Mucosa of descending colon (tissue), 3 donors: ENCODE results near the gene KCTD11. TPM values are rescaled to one million over a fixed set of nuclear protein-coding genes. Genes with fewer than 3 reads are reported as not detected.

Experiments
- ATAC-seq: fragments of 200-7000 bp; cut with Tn5 transposase; one replicate; pipeline ENCODE4 v1.9.1; 2020; ENCODE audit warnings: mild to moderate bottlenecking, moderate library complexity
- DNase-seq, 3 donors: peaks; one replicate each; pipeline ENCODE4 v3.0.0-alpha.2; 2020
- H3K36me3 ChIP-seq: fragments of 200-600 bp; one replicate; pipeline ENCODE4 v1.8.0; 2021; ENCODE audit warnings: low read depth, mild to moderate bottlenecking
- H3K4me1 ChIP-seq: fragments of 200-600 bp; one replicate; pipeline ENCODE4 v1.8.0; 2021; ENCODE audit warnings: low read depth, mild to moderate bottlenecking
- H3K4me3 ChIP-seq: fragments of 200-600 bp; one replicate; pipeline ENCODE4 v1.8.0; 2021; ENCODE audit warnings: mild to moderate bottlenecking
- H3K9me3 ChIP-seq: fragments of 200-600 bp; one replicate; pipeline ENCODE4 v1.8.0; 2021; ENCODE audit warnings: mild to moderate bottlenecking
- intact Hi-C, 2 donors: fragments of 100-400 bp; cut with DNase I in 1 of 2; cut with micrococcal nuclease in 1 of 2; formaldehyde crosslinking; loops; one replicate each; pipeline versions ENCODE4 v1.11.0 to v1.11.1; 2022; cut with DNase I, micrococcal nuclease
- total RNA-seq, 3 donors: library from RNA; stranded (reverse); fragmentation: NEBNext Ultra II Directional in 2 of 3; extraction: Animal tissue kit (Norgen Biotek cat#: 25700) in 2 of 3; gene quantifications; one replicate each; pipeline versions ENCODE4 v1.2.1 to v1.2.4, GENCODE V29; 2021 to 2023
- TF ChIP-seq, protein P1 (sequence below): fragments of 200-600 bp; IDR thresholded peaks from one replicate; pipeline ENCODE4 v1.8.0; 2022; ENCODE audit warnings: antibody characterized with exemption, mild to moderate bottlenecking
- donor health status: DM: no; HTN: no; CAD: no; lungs with moderate emphysema.
- donor health status: DM: no; HTN: no; CAD: no.
- donor health status: DM: no; HTN: yes; CAD: no.

The KCTD11 gene
- total RNA-seq, 3 donors from 2014 or later = 8.2 to 10.3 (median 8.5) TPM

DNA sequence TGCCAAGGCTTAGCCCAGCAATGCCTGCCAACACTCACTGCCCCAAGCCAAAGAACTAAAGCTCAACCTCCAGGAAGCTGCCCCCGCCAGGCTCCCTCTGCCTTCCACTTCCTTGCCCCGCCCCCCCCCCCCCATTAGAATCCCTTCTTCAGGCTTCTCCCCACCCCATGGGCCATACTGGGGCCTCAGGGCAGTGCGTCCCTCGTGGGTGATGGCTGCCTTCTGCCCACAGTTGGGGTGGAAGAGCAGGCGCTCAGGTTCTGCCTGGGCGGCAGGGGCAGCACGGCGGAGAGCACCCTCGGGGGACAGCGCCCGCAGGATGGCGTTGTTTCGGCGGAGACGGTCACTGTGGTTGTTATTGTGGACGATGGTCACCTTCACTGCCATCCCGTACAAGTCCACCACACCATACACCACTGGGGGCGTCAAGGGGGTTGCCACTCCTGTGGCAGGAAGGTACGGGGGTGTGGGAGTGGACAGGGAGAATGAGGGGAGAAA lies 26.9 kb upstream of the KCTD11 start:
- TF ChIP-seq, protein P1, sequence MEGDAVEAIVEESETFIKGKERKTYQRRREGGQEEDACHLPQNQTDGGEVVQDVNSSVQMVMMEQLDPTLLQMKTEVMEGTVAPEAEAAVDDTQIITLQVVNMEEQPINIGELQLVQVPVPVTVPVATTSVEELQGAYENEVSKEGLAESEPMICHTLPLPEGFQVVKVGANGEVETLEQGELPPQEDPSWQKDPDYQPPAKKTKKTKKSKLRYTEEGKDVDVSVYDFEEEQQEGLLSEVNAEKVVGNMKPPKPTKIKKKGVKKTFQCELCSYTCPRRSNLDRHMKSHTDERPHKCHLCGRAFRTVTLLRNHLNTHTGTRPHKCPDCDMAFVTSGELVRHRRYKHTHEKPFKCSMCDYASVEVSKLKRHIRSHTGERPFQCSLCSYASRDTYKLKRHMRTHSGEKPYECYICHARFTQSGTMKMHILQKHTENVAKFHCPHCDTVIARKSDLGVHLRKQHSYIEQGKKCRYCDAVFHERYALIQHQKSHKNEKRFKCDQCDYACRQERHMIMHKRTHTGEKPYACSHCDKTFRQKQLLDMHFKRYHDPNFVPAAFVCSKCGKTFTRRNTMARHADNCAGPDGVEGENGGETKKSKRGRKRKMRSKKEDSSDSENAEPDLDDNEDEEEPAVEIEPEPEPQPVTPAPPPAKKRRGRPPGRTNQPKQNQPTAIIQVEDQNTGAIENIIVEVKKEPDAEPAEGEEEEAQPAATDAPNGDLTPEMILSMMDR = no peak
- DNase-seq = no peak

GRCh38 chr17:7326186-7326585 lies 25.8 kb upstream of the KCTD11 start:
- DNase-seq = no peak
- Histone ChIP-seq H3K4me1 (peaks cover 12% of the 10 kb centered on the region), H3K4me3 (no peak overlapping the region), H3K9me3 (no peaks in the 10 kb centered on the region), H3K36me3 (peaks cover 8% of the 10 kb centered on the region)
- no peak for ATAC-seq
- TF ChIP-seq, protein P1 = no peak
- intact Hi-C loops = no loop called here

More for the DNA sequence above, 26.9 kb upstream of the KCTD11 start:
- no peak for ATAC-seq
- Histone ChIP-seq H3K9me3 (no peaks in the 10 kb centered on the region), H3K4me3 (no peak overlapping the region), H3K4me1 (peaks cover 9% of the 10 kb centered on the region), H3K36me3 (peaks cover 8% of the 10 kb centered on the region)
- intact Hi-C loops = no loop called here

DNA sequence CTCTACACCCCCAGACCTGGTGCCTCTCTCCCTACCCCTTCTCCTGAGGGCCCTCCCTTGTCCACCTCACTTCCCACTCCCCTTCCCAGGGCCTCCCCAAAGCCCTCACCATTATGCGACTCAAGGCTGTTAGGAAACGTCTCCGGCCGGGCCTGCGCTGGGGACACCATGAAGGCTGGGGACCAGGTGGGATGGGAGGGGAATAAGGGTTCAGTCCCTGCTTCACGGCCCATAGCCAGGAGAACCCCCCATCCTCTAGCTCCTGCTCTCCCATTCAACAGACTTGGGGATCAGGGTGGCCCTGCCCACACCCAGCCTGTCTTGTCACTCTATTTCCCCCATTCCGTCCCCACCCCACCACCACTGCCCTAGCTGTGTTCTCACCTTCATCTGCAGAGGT lies 24.9 kb upstream of the KCTD11 start:
- no peak overlapping the region for H3K4me3 ChIP-seq
- TF ChIP-seq, protein P1 = no peak
- ATAC-seq = no peak
- H3K4me1 ChIP-seq = peaks cover 12% of the 10 kb centered on the region
- H3K36me3 ChIP-seq = peaks cover 8% of the 10 kb centered on the region
- no peaks in the 10 kb centered on the region for H3K9me3 ChIP-seq
- DNase-seq = no peak
- intact Hi-C loops = no loop called here

DNA sequence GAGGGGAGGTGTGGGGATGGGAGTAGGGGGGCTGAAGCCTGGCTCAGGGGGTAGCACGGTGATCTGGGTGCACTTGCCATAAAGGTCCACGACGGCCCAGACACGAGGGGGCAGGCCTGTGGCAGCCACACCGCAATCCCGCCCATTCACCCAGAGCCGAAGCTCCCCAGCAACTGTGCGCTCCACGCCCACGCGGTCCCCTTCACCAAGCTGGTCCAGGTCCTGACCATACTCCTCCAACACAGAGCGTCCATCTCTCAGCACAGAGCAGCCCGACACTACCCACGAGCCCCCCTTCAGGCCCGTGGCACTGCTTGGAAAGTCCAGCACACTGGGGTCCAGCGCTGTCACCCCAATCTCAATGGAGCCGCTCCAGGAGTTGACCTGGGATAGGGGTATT lies 24.5 kb upstream of the KCTD11 start:
- DNase-seq = no peak
- H3K36me3 ChIP-seq = peaks cover 7% of the 10 kb centered on the region
- no peak for ATAC-seq
- H3K4me3 ChIP-seq = no peak overlapping the region
- peaks cover 12% of the 10 kb centered on the region for H3K4me1 ChIP-seq
- intact Hi-C loops = no loop called here
- no peaks in the 10 kb centered on the region for H3K9me3 ChIP-seq
- TF ChIP-seq, protein P1 = no peak

DNA sequence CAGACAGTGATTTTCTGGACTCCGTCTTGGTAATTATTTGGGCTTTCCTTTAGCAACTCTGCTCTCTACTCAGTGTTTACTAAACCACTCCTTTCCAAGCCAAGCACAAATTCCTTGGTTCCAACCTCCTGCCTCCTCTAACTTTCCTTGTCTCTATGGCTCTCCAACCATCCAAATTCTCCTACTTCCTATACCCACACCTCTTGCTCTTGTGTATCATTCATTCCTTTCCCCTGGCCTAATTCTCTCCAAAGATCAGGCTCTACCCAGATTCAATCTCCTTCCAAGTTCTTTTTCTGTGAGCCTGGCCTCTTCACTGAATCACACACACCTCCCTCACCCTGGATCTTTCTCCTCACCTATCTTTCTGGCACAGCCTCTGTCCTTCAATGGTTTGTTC lies 24.0 kb upstream of the KCTD11 start:
- H3K4me1 ChIP-seq = peaks cover 12% of the 10 kb centered on the region
- intact Hi-C loops = no loop called here
- DNase-seq (no peak), ATAC-seq (no peak)
- no peaks in the 10 kb centered on the region for H3K9me3 ChIP-seq
- TF ChIP-seq, protein P1 = no peak
- no peak overlapping the region for H3K4me3 ChIP-seq
- H3K36me3 ChIP-seq = peaks cover 3% of the 10 kb centered on the region
